GM23338 (cell line): ENCODE data around the gene SERPINB12. TPM values are rescaled to one million over a fixed set of nuclear protein-coding genes. Genes with fewer than 3 reads are reported as not detected.

ENCODE experiments used
- ATAC-seq: fragments of 200-7000 bp; cut with Tn5 transposase; 3 replicates; pipeline ENCODE4 v1.9.1; 2020
- DNase-seq: peaks from one replicate; pipeline ENCODE4 v3.0.0-alpha.2; 2015; ENCODE audit warnings: low spot score
- H2AFZ ChIP-seq: fragments of 200-600 bp; sonication (generic); 2 replicates; pipeline ENCODE4 v1.8.0; 2016; ENCODE audit warnings: antibody characterized with exemption, mild to moderate bottlenecking, moderate library complexity
- H3F3A ChIP-seq: fragments of 200-600 bp; sonication (generic); replicated peaks from 2 replicates; pipeline ENCODE4 v1.8.0; 2017; ENCODE audit warnings: antibody characterized with exemption, mixed run types, low read depth
- H3K27ac ChIP-seq: fragments of 200-600 bp; sonication (generic); 2 replicates; pipeline ENCODE4 v1.6.1; 2016; ENCODE audit warnings: low read depth
- H3K27me3 ChIP-seq: fragments of 200-600 bp; sonication (generic); 2 replicates; pipeline ENCODE4 v1.8.0; 2016; ENCODE audit warnings: mild to moderate bottlenecking, mixed run types, moderate library complexity; ENCODE audit not compliant: insufficient read depth
- H3K36me3 ChIP-seq: fragments of 200-600 bp; sonication (generic); 2 replicates; pipeline ENCODE4 v1.8.0; 2016; ENCODE audit warnings: mild to moderate bottlenecking; ENCODE audit not compliant: insufficient read depth
- H3K4me1 ChIP-seq: fragments of 200-600 bp; sonication (generic); 2 replicates; pipeline ENCODE4 v1.8.0; 2016; ENCODE audit warnings: mild to moderate bottlenecking, moderate library complexity; ENCODE audit not compliant: insufficient read depth
- H3K4me2 ChIP-seq: fragments of 200-600 bp; sonication (generic); 2 replicates; pipeline ENCODE4 v1.7.1; 2017; ENCODE audit warnings: mixed run types
- H3K4me3 ChIP-seq: fragments of 200-600 bp; sonication (generic); 2 replicates; pipeline ENCODE4 v1.6.1; 2016; ENCODE audit warnings: mixed run types
- H3K79me2 ChIP-seq: fragments of 200-600 bp; sonication (generic); replicated peaks from 2 replicates; pipeline ENCODE4 v1.8.0; 2017; ENCODE audit warnings: mild to moderate bottlenecking; ENCODE audit not compliant: insufficient read depth
- H3K9me2 ChIP-seq: fragments of 200-600 bp; sonication (generic); 2 replicates; pipeline ENCODE4 v1.8.0; 2017; ENCODE audit not compliant: insufficient read depth
- H4K20me1 ChIP-seq: fragments of 200-600 bp; sonication (generic); replicated peaks from 2 replicates; pipeline ENCODE4 v1.8.0; 2017; ENCODE audit warnings: mild to moderate bottlenecking; ENCODE audit not compliant: insufficient read depth
- H3K27ac Mint-ChIP-seq: 2 replicates; pipeline ENCODE4 v1.8.0; 2020; ENCODE audit warnings: inconsistent platforms, mild to moderate bottlenecking, moderate library complexity, mixed read lengths
- H3K27me3 Mint-ChIP-seq: 3 replicates; pipeline ENCODE4 v1.8.0; 2022; ENCODE audit warnings: low read depth, mild to moderate bottlenecking, moderate library complexity, mixed read lengths, inconsistent platforms; ENCODE audit not compliant: insufficient read depth, poor library complexity
- H3K36me3 Mint-ChIP-seq: 3 replicates; pipeline ENCODE4 v1.8.0; 2021; ENCODE audit warnings: low read depth, mild to moderate bottlenecking, inconsistent platforms, moderate library complexity, mixed read lengths
- H3K4me1 Mint-ChIP-seq: 3 replicates; pipeline ENCODE4 v1.8.0; 2020; ENCODE audit warnings: mild to moderate bottlenecking, inconsistent platforms, mixed read lengths
- H3K4me3 Mint-ChIP-seq: 3 replicates; pipeline ENCODE4 v1.8.0; 2021; ENCODE audit warnings: moderate library complexity, mild to moderate bottlenecking, inconsistent platforms, mixed read lengths
- H3K9me3 Mint-ChIP-seq: 3 replicates; pipeline ENCODE4 v1.8.0; 2020; ENCODE audit warnings: moderate library complexity, mild to moderate bottlenecking, inconsistent platforms, mixed read lengths
- CREB1 ChIP-seq: fragments of 250-450 bp; sonication (Bioruptor Pico); IDR thresholded peaks from 2 replicates; pipeline ENCODE4 v1.5.0; 2020; ENCODE audit warnings: low read depth, mild to moderate bottlenecking, moderate library complexity
- JUNB ChIP-seq: IDR thresholded peaks from one replicate; pipeline ENCODE4 v1.6.1; 2016; ENCODE audit warnings: antibody characterized with exemption; ENCODE audit not compliant: unreplicated experiment
- NANOG ChIP-seq: IDR thresholded peaks from 2 replicates; pipeline ENCODE4 v1.6.1; 2016; ENCODE audit warnings: antibody characterized with exemption, borderline replicate concordance
- POLR2AphosphoS5 ChIP-seq: IDR thresholded peaks from 2 replicates; pipeline ENCODE4 v1.6.1; 2016; ENCODE audit warnings: antibody characterized with exemption, low read depth
- ZNF331 ChIP-seq: fragments of 250-450 bp; sonication (Bioruptor Pico); IDR thresholded peaks from 2 replicates; pipeline ENCODE4 v1.5.0; 2020; ENCODE audit warnings: low read depth, mild to moderate bottlenecking, moderate library complexity
- polyA plus RNA-seq: library from polyadenylated mRNA; unstranded; fragments of >200 nt; fragmentation: Nextera tagmentation; extraction: Ambion mirVana; gene quantifications from 2 replicates; pipeline ENCODE4 v1.2.1, GENCODE V29; 2016
- total RNA-seq: library from RNA; depleted of rRNA; stranded (reverse); fragments of >200 nt; shearing (Covaris generic); gene quantifications from 2 replicates; pipeline ENCODE4 v1.2.3, GENCODE V29; 2014
- TF ChIP-seq, protein P1 (sequence below), 2 experiments: fragments of 200-600 bp in 1 of 2; sonication (generic) in 1 of 2; conservative IDR thresholded peaks; 2 replicates each; pipeline versions ENCODE4 v1.5.1 to v1.6.1; 2016 to 2017; ENCODE audit warnings: antibody characterized with exemption in 2 of 2, low read depth in 2 of 2, mild to moderate bottlenecking in 2 of 2, moderate library complexity in 1 of 2
- TF ChIP-seq, protein P2 (sequence below): IDR thresholded peaks from one replicate; pipeline ENCODE4 v1.6.1; 2018; ENCODE audit warnings: antibody characterized with exemption; ENCODE audit not compliant: unreplicated experiment
- TF ChIP-seq, protein P3 (sequence below): IDR thresholded peaks from 2 replicates; pipeline ENCODE4 v1.6.1; 2016; ENCODE audit warnings: antibody characterized with exemption
- TF ChIP-seq, protein P4 (sequence below): fragments of 250-450 bp; sonication (Bioruptor Pico); IDR thresholded peaks from 2 replicates; pipeline ENCODE4 v1.5.0; 2020; ENCODE audit warnings: mild to moderate bottlenecking, moderate library complexity

The SERPINB12 gene
- total and polyA plus RNA-seq, 2 experiments from 2014 or later, result not detected

DNA sequence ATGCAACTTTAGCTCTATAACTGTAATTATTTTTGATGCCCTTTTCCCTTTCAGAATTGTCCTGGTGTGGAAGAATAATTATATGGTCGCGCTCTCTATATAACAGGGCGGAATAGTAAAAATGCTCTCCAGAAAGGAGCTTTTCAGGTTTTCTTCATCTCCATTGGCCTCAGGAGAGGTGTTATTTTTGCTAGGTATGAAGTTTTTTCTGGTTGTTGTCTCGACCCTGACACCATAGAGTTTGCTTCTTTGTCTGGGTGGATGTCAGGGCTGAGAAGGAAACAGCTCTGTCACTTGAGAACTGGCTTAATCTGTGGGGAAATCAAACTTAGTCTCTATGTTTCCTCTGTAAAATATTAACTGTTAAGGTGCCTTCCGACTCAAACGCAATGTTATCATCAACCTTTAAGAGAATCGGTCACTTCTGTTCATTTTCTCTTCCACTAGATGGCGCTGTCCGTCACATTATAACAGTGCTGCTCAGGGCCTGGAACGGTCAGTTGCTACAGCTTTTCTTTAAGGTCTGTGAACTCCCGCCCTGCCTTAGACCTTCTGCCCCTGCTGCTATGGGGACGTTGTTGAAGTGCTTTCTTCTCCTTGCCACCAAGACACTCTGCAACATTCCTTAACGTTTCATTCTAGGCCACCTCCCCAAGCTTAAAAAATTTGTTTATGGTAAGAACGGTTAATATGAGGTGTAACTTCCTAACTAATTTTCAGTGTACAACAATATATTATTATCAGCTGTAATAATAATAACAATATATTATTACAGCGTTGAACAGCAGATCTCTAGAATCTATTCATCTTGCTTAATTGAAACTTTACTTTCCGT lies 23.8 kb upstream of the SERPINB12 start:
- no peak overlapping the region for H3K4me3 Mint-ChIP-seq
- peak; percentile 95 for DNase-seq
- Histone ChIP-seq H3K9me2 (no peaks in the 10 kb centered on the region), H3K4me2 (no peak overlapping the region), H3K27ac (no peak overlapping the region), H2AFZ (peak overlapping the region; percentile 76; the same call in 1 of the 2 replicates), H3K4me3 (no peak overlapping the region), H3K27me3 (no peaks in the 10 kb centered on the region), H4K20me1 (no peaks in the 10 kb centered on the region), H3F3A (no peaks in the 10 kb centered on the region), H3K36me3 (no peaks in the 10 kb centered on the region), H3K4me1 (peaks cover 22% of the 10 kb centered on the region), H3K79me2 (no peaks in the 10 kb centered on the region)
- H3K27ac Mint-ChIP-seq, result no peak overlapping the region
- H3K9me3 Mint-ChIP-seq, result no peaks in the 10 kb centered on the region
- no peaks in the 10 kb centered on the region for H3K36me3 Mint-ChIP-seq
- ATAC-seq, result peak; percentile 92
- H3K4me1 Mint-ChIP-seq, result peaks cover 22% of the 10 kb centered on the region
- TF ChIP-seq CREB1 (CRISPR knock-in tag), result no peak
- TF ChIP-seq, protein P1, sequence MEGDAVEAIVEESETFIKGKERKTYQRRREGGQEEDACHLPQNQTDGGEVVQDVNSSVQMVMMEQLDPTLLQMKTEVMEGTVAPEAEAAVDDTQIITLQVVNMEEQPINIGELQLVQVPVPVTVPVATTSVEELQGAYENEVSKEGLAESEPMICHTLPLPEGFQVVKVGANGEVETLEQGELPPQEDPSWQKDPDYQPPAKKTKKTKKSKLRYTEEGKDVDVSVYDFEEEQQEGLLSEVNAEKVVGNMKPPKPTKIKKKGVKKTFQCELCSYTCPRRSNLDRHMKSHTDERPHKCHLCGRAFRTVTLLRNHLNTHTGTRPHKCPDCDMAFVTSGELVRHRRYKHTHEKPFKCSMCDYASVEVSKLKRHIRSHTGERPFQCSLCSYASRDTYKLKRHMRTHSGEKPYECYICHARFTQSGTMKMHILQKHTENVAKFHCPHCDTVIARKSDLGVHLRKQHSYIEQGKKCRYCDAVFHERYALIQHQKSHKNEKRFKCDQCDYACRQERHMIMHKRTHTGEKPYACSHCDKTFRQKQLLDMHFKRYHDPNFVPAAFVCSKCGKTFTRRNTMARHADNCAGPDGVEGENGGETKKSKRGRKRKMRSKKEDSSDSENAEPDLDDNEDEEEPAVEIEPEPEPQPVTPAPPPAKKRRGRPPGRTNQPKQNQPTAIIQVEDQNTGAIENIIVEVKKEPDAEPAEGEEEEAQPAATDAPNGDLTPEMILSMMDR (conservative IDR thresholded peaks at IDR 0.05; ENCODE audit: low read depth in 2 of 2), result peak; percentile 85 to 94
- TF ChIP-seq, protein P2, sequence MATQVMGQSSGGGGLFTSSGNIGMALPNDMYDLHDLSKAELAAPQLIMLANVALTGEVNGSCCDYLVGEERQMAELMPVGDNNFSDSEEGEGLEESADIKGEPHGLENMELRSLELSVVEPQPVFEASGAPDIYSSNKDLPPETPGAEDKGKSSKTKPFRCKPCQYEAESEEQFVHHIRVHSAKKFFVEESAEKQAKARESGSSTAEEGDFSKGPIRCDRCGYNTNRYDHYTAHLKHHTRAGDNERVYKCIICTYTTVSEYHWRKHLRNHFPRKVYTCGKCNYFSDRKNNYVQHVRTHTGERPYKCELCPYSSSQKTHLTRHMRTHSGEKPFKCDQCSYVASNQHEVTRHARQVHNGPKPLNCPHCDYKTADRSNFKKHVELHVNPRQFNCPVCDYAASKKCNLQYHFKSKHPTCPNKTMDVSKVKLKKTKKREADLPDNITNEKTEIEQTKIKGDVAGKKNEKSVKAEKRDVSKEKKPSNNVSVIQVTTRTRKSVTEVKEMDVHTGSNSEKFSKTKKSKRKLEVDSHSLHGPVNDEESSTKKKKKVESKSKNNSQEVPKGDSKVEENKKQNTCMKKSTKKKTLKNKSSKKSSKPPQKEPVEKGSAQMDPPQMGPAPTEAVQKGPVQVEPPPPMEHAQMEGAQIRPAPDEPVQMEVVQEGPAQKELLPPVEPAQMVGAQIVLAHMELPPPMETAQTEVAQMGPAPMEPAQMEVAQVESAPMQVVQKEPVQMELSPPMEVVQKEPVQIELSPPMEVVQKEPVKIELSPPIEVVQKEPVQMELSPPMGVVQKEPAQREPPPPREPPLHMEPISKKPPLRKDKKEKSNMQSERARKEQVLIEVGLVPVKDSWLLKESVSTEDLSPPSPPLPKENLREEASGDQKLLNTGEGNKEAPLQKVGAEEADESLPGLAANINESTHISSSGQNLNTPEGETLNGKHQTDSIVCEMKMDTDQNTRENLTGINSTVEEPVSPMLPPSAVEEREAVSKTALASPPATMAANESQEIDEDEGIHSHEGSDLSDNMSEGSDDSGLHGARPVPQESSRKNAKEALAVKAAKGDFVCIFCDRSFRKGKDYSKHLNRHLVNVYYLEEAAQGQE, result no peak
- TF ChIP-seq, protein P3, sequence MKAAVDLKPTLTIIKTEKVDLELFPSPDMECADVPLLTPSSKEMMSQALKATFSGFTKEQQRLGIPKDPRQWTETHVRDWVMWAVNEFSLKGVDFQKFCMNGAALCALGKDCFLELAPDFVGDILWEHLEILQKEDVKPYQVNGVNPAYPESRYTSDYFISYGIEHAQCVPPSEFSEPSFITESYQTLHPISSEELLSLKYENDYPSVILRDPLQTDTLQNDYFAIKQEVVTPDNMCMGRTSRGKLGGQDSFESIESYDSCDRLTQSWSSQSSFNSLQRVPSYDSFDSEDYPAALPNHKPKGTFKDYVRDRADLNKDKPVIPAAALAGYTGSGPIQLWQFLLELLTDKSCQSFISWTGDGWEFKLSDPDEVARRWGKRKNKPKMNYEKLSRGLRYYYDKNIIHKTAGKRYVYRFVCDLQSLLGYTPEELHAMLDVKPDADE, result no peak
- no peak for TF ChIP-seq POLR2AphosphoS5
- TF ChIP-seq JUNB, result no peak
- TF ChIP-seq, protein P4, sequence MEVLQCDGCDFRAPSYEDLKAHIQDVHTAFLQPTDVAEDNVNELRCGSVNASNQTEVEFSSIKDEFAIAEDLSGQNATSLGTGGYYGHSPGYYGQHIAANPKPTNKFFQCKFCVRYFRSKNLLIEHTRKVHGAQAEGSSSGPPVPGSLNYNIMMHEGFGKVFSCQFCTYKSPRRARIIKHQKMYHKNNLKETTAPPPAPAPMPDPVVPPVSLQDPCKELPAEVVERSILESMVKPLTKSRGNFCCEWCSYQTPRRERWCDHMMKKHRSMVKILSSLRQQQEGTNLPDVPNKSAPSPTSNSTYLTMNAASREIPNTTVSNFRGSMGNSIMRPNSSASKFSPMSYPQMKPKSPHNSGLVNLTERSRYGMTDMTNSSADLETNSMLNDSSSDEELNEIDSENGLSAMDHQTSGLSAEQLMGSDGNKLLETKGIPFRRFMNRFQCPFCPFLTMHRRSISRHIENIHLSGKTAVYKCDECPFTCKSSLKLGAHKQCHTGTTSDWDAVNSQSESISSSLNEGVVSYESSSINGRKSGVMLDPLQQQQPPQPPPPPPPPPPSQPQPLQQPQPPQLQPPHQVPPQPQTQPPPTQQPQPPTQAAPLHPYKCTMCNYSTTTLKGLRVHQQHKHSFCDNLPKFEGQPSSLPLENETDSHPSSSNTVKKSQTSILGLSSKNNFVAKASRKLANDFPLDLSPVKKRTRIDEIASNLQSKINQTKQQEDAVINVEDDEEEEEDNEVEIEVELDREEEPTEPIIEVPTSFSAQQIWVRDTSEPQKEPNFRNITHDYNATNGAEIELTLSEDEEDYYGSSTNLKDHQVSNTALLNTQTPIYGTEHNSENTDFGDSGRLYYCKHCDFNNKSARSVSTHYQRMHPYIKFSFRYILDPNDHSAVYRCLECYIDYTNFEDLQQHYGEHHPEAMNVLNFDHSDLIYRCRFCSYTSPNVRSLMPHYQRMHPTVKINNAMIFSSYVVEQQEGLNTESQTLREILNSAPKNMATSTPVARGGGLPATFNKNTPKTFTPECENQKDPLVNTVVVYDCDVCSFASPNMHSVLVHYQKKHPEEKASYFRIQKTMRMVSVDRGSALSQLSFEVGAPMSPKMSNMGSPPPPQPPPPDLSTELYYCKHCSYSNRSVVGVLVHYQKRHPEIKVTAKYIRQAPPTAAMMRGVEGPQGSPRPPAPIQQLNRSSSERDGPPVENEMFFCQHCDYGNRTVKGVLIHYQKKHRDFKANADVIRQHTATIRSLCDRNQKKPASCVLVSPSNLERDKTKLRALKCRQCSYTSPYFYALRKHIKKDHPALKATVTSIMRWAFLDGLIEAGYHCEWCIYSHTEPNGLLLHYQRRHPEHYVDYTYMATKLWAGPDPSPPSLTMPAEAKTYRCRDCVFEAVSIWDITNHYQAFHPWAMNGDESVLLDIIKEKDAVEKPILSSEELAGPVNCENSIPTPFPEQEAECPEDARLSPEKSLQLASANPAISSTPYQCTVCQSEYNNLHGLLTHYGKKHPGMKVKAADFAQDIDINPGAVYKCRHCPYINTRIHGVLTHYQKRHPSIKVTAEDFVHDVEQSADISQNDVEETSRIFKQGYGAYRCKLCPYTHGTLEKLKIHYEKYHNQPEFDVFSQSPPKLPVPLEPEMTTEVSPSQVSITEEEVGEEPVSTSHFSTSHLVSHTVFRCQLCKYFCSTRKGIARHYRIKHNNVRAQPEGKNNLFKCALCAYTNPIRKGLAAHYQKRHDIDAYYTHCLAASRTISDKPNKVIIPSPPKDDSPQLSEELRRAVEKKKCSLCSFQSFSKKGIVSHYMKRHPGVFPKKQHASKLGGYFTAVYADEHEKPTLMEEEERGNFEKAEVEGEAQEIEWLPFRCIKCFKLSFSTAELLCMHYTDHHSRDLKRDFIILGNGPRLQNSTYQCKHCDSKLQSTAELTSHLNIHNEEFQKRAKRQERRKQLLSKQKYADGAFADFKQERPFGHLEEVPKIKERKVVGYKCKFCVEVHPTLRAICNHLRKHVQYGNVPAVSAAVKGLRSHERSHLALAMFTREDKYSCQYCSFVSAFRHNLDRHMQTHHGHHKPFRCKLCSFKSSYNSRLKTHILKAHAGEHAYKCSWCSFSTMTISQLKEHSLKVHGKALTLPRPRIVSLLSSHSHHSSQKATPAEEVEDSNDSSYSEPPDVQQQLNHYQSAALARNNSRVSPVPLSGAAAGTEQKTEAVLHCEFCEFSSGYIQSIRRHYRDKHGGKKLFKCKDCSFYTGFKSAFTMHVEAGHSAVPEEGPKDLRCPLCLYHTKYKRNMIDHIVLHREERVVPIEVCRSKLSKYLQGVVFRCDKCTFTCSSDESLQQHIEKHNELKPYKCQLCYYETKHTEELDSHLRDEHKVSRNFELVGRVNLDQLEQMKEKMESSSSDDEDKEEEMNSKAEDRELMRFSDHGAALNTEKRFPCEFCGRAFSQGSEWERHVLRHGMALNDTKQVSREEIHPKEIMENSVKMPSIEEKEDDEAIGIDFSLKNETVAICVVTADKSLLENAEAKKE, result no peak
- TF ChIP-seq ZNF331, result no peak
- no peak for TF ChIP-seq NANOG
- no peaks in the 10 kb centered on the region for H3K27me3 Mint-ChIP-seq
